Measurements from ENCODE around the gene USF2.

The USF2 gene

GRCh38 chr19:35246466-35247092 is 22.2 kb upstream of the USF2 start:
- peaks cover 17 to 20% of the 10 kb centered on the region in 2 experiments for H3K36me3 ChIP-seq (ENCODE audit: control insufficient read depth in 2 of 2, insufficient read depth in 1 of 2, low read length in 2 of 2)
- H3K27ac ChIP-seq (ENCODE audit: extremely low read depth, low read depth, low read length) = no peak overlapping the region
- peaks cover 3% of the 10 kb centered on the region for H3K9me3 ChIP-seq (ENCODE audit: control insufficient read depth, insufficient read depth, low read depth, low read length)
- H3K4me1 ChIP-seq (ENCODE audit: control insufficient read depth, insufficient read depth, low read length) = peaks cover 9% of the 10 kb centered on the region
- ChIA-PET POLR2A (no interaction called here), CTCF (no interaction called here)
- H3K4me3 ChIP-seq (ENCODE audit: low read depth, low read length) = no peak overlapping the region
- TF ChIP-seq HOXA7 (CRISPR knock-in tag; IDR thresholded peaks at IDR 0.05; ENCODE audit: borderline replicate concordance) (no peak), ZNF548 (tag by site-specific recombination; IDR thresholded peaks at IDR 0.05) (no peak), KLF16 (tag by site-specific recombination; IDR thresholded peaks at IDR 0.05) (no peak), ZSCAN4 (tag by site-specific recombination; IDR thresholded peaks at IDR 0.05) (no peak)

GRCh38 chr19:35247526-35248309 is 21.0 kb upstream of the USF2 start:
- CTCF ChIA-PET = interaction anchor here (0.6 to 1.5 kb wide), 7 partner anchors 27 to 456 kb away, joined by 3 to 5 read pairs (median 4); no protein-coding TSS in a partner anchor
- Histone ChIP-seq H3K27ac (ENCODE audit: extremely low read depth, low read depth, low read length) (peak overlapping the region; percentile 98), H3K36me3 (ENCODE audit: control insufficient read depth in 2 of 2, insufficient read depth in 1 of 2, low read length in 2 of 2) (peaks cover 23 to 31% of the 10 kb centered on the region in 2 experiments), H3K4me3 (ENCODE audit: low read depth, low read length) (peak overlapping the region; percentile 63), H3K4me1 (ENCODE audit: control insufficient read depth, insufficient read depth, low read length) (peaks cover 9% of the 10 kb centered on the region), H3K9me3 (ENCODE audit: control insufficient read depth, insufficient read depth, low read depth, low read length) (no peaks in the 10 kb centered on the region; the same call in 1 of the 2 replicates)
- POLR2A ChIA-PET = interaction anchor here (0.9 to 1.0 kb wide), 2 partner anchors 11 to 106 kb away, joined by 4 read pairs; no protein-coding TSS in a partner anchor
- TF ChIP-seq ZNF175 (tag by site-specific recombination; IDR thresholded peaks at IDR 0.05) (no peak), RBAK (tag by site-specific recombination; IDR thresholded peaks at IDR 0.05) (no peak), ZBTB8A (tag by site-specific recombination; IDR thresholded peaks at IDR 0.05) (no peak), ZNF184 (tag by site-specific recombination; IDR thresholded peaks at IDR 0.05) (0 out of 2 replicates have a peak, but pooled peaks have one; percentile 84), ZNF24 (tag by site-specific recombination; IDR thresholded peaks at IDR 0.05) (0 out of 2 replicates have a peak, but pooled peaks have one; percentile 16), ZNF626 (tag by site-specific recombination; IDR thresholded peaks at IDR 0.05) (no peak), ZNF701 (tag by site-specific recombination; IDR thresholded peaks at IDR 0.05) (no peak), YY2 (tag by site-specific recombination; IDR thresholded peaks at IDR 0.05) (no peak), ZBTB7A (tag by site-specific recombination; IDR thresholded peaks at IDR 0.05; ENCODE audit: low read depth) (no peak; the same call in 1 of the 2 replicates), ZNF623 (tag by site-specific recombination; IDR thresholded peaks at IDR 0.05) (0 out of 2 replicates have a peak, but pooled peaks have one; percentile 16), ZNF155 (tag by site-specific recombination; IDR thresholded peaks at IDR 0.05) (no peak), HIC1 (tag by site-specific recombination; IDR thresholded peaks at IDR 0.05) (peak; percentile 49; the same call in 1 of the 2 replicates), KLF8 (tag by site-specific recombination; IDR thresholded peaks at IDR 0.05) (peak; percentile 32), ZFP41 (tag by site-specific recombination; IDR thresholded peaks at IDR 0.05; ENCODE audit: borderline replicate concordance) (no peak), ZBTB20 (tag by site-specific recombination; IDR thresholded peaks at IDR 0.05) (peak; percentile 98), ZNF677 (tag by site-specific recombination; IDR thresholded peaks at IDR 0.05) (peak; percentile 48; the same call in 1 of the 2 replicates), TSHZ1 (tag by site-specific recombination; IDR thresholded peaks at IDR 0.05; ENCODE audit: borderline replicate concordance) (no peak), ZNF658 (tag by site-specific recombination; IDR thresholded peaks at IDR 0.05) (peak; percentile 67; the same call in 1 of the 2 replicates), PRDM10 (tag by site-specific recombination; IDR thresholded peaks at IDR 0.05) (peak; percentile 72)

Measured in HEK293 (cell line).